Stimulated activated CD4-positive, alpha-beta T cell treated with anti-CD3 and anti-CD28 coated beads, Interleukin-12 subunit alpha, Interleukin-12 subunit beta, amount 100 ng/mL, for 24 hours (primary cell): ENCODE data around the gene RASGRF1.

Experiments used
- DNase-seq, 2 experiments: peaks; one replicate each; pipeline ENCODE4 v3.0.0-alpha.2; 2020; ENCODE audit warnings: low read depth in 2 of 2

RASGRF1 gene

GRCh38 chr15:79067969-79068368 is 22.6 kb downstream of the RASGRF1 start:
- DNase-seq: no peak

DNA sequence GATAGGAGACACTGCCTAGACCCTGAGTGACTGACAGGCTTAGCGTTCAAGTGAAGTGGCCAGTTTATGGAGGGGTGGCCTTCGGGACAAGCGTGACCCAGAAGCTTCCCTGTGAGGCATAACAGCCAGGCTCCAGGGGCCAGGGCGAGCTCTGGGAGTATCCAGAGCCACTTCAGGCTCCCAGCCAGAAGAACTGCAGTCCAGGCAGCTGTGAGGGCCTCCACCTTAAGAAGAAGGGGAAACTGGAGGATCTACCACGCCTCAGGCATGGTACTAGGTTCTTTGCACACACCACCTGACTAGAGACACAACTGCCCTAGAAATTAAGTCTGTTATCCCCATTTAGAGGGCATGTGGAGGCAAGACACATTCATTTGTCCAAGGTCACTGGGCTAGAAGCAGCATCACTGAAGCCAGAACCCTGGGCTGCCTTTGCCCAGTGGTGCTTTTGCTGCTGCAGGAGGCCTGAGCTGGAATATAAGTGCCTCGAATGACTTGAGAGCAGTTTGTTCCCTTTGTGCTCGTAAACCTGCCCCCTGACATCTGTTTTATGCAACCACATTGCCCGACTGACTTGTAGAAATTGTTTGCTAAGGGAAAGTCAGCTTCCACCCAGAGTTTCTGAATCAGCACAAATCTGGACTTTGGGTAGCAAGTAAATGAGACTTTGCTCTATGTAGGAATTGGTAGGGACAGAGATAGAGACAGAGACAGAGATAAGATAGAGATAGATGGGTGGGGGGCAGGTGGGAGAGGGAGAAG is 23.3 kb downstream of the RASGRF1 start:
- no peak for DNase-seq

GRCh38 chr15:79066391-79067071 is 24.0 kb downstream of the RASGRF1 start:
- no peak for DNase-seq

- no peak for DNase-seq
Observed at GRCh38 chr15:79065706-79066376, 24.7 kb downstream of the RASGRF1 start.

DNA sequence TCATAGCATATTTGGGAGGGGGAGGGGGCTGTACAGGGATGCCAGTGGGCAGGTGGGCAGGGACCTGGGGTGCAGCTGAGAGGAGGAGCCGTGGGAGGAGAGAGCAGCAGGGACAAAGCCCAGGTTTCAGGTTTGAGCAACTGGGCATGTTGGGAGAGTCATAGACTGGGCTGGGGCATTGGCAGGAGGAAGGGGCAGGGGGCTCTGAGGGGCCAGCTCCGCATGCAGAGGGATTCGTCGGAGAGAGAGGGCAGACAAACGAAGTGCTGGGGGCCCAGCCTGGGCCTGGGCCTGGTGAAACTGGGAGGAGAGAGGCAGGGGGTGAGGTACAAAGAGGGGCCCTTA is 25.2 kb downstream of the RASGRF1 start:
- DNase-seq: no peak

DNA sequence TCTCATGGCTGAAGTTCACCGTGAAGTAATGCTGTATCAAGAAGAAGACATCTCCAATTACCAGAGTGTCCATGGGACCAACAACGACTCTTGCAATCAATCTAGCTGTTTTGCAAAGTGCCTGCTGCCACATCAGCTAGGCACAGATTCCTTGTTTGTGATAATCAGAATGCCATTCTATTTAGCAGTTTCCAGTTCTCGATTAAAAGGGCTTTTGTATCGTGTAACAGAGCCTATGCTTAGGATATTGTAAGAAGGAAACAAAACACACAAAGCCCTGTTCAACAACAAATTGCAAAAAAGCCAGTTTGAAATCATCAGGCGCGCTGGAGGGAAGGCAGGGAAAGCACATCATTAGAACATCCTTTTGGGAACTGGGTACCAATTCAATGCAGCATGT is 26.1 kb downstream of the RASGRF1 start:
- DNase-seq: no peak

- no peak for DNase-seq
Observed at GRCh38 chr15:79060175-79060574, 30.4 kb downstream of the RASGRF1 start.

- DNase-seq: no peak
Observed at GRCh38 chr15:79059081-79059572, 31.5 kb downstream of the RASGRF1 start.

- no peak for DNase-seq
Observed at GRCh38 chr15:79058260-79058850, 32.2 kb downstream of the RASGRF1 start.

GRCh38 chr15:79057050-79057449 is 33.5 kb downstream of the RASGRF1 start:
- DNase-seq: no peak

DNA sequence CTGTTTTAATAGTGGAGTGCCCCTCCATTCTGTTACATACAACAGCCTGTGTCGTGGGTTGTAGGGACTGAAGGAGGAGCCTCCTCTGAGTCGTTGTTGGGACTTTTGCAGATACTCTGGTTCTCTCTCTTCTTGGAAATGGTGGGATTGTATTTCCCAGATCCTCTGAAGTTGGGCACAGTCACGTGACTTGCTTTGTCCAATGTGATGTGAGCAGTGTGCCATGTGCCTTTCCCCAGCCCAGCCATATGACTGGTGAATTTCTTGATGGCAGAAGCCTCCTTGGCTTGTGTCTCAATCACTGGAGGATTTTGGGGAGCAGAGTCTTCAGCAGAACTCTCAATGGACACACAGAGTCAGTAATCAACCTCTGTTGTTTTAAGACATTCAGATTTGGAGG is 36.2 kb downstream of the RASGRF1 start:
- no peak for DNase-seq

- no peak for DNase-seq
Observed at GRCh38 chr15:79053894-79054293, 36.7 kb downstream of the RASGRF1 start.

- DNase-seq: no peak
Observed at GRCh38 chr15:79051941-79052731, 38.4 kb downstream of the RASGRF1 start.

DNA sequence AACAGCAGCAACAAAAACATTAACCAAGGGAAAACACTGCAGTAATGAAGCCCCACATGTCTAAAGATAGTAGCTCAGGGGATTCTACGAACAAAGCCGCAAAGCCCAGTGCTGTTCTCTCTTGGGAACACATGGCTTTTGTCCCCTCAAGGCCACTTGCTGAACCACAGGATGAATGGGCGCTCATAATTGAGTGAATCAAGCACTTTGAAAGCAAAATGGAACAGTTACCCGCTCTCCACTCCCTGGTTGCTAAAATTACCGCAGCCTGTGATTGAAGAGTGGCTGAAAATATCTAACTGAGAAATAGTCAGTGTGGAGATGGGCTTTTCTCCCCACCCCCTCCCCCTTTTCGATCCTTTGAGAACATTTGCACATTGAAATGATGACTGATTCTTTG is 39.6 kb downstream of the RASGRF1 start:
- no peak for DNase-seq

- DNase-seq: no peak
Observed at GRCh38 chr15:79050341-79050740, 40.2 kb downstream of the RASGRF1 start.

GRCh38 chr15:79049416-79049815 is 41.2 kb downstream of the RASGRF1 start:
- DNase-seq: no peak

GRCh38 chr15:79047676-79048439 is 42.7 kb downstream of the RASGRF1 start:
- DNase-seq: no peak

- DNase-seq: no peak
Observed at GRCh38 chr15:79046691-79047404, 43.7 kb downstream of the RASGRF1 start.

DNA sequence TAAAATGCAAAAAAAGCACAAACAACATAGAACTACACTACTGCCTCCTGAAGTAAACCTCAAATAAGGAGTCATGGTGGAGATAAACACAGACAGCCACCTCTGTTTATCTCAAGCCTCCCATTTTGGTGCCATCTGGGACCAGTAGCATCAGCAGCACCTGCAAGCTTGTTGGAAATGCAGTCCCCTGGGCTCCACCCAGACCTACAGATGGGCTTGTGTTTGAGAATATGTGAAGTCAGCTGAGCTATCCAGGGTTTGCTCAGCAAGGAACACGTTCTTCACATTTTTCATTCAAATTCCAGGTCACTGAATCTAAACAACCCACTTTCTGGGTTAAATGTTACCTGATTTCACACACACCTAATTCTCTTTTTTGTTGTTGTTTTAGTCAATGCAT is 45.5 kb downstream of the RASGRF1 start:
- no peak for DNase-seq
